ENCODE measurements around the gene TXNDC16. TPM values are rescaled to one million over a fixed set of nuclear protein-coding genes. Genes with fewer than 3 reads are reported as not detected.
"Not testable (repeated sequence)": the region's sequence is repeated elsewhere in the genome, so short reads cannot be mapped to it uniquely, and the experiment has no call there.

Gene TXNDC16
- total RNA-seq, 2 experiments from 2014 or later = 5.7 to 6.8 TPM

DNA sequence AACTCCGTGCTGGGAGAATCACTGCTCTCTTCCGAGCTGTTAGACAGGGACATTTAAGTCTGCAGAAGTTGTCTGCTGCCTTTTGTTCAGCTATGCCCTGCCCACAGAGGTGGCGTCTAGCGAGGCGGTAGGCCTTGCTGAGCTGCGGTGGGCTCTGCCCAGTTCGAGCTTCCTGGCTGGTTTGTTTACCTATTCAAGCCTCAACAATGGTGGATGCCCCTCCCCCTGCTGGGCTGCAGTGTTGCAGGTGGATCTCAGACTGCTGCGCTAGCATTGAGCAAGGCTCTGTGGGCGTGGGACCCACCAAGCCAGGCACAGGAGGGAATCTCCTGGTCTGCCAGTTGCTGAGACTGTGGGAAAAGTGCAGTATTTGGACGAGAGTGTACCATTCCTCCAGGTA lies 44.0 kb upstream of the TXNDC16 start:
- TF ChIP-seq, protein P1, sequence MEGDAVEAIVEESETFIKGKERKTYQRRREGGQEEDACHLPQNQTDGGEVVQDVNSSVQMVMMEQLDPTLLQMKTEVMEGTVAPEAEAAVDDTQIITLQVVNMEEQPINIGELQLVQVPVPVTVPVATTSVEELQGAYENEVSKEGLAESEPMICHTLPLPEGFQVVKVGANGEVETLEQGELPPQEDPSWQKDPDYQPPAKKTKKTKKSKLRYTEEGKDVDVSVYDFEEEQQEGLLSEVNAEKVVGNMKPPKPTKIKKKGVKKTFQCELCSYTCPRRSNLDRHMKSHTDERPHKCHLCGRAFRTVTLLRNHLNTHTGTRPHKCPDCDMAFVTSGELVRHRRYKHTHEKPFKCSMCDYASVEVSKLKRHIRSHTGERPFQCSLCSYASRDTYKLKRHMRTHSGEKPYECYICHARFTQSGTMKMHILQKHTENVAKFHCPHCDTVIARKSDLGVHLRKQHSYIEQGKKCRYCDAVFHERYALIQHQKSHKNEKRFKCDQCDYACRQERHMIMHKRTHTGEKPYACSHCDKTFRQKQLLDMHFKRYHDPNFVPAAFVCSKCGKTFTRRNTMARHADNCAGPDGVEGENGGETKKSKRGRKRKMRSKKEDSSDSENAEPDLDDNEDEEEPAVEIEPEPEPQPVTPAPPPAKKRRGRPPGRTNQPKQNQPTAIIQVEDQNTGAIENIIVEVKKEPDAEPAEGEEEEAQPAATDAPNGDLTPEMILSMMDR (IDR thresholded peaks at IDR 0.05) = no peak
- POLR2A ChIA-PET = no interaction called here

DNA sequence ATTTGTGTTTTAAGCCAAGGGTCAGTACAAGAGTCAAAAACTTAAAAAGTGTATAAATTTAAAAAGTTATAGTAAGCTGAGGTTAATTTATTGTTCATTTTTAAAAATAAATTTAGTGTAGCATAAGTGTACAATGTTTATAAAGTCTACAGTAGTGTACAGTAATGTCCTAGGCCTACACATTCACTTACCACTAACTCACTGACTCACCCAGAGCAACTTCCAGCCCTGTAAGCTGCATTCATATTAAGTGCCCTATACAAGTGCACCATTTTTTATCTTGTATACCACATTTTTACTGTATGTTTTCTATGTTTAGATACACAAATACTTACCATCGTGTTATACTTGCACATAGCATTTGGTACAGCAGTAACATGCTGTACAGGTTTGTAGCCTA lies 38.0 kb upstream of the TXNDC16 start:
- Mint-ChIP-seq H3K4me3 (no peak overlapping the region), H3K9me3 (peaks cover 4% of the 10 kb centered on the region), H3K36me3 (ENCODE audit: low read depth) (no peaks in the 10 kb centered on the region), H3K4me1 (ENCODE audit: low read depth) (no peaks in the 10 kb centered on the region), H3K27ac (no peak overlapping the region), H3K27me3 (no peaks in the 10 kb centered on the region)
- intact Hi-C loops (cut with micrococcal nuclease) = no loop called here
- DNase-seq = no peak
- ChIA-PET POLR2A (interaction anchor here (0.6 kb wide), 1 partner anchor 32 kb away, joined by 3 read pairs; no protein-coding TSS in a partner anchor), CTCF (no interaction called here)
- ATAC-seq = no peak
- TF ChIP-seq, protein P1 (IDR thresholded peaks at IDR 0.05) = no peak

More for the DNA sequence above, 44.0 kb upstream of the TXNDC16 start:
- Mint-ChIP-seq H3K9me3 (peaks cover 3% of the 10 kb centered on the region), H3K4me1 (ENCODE audit: low read depth) (no peaks in the 10 kb centered on the region), H3K27me3 (no peaks in the 10 kb centered on the region), H3K27ac (no peak overlapping the region), H3K36me3 (ENCODE audit: low read depth) (no peaks in the 10 kb centered on the region), H3K4me3 (no peak overlapping the region)
- intact Hi-C loops (cut with micrococcal nuclease) = no loop called here
- CTCF ChIA-PET = no interaction called here
- DNase-seq (no peak), ATAC-seq (no peak)

DNA sequence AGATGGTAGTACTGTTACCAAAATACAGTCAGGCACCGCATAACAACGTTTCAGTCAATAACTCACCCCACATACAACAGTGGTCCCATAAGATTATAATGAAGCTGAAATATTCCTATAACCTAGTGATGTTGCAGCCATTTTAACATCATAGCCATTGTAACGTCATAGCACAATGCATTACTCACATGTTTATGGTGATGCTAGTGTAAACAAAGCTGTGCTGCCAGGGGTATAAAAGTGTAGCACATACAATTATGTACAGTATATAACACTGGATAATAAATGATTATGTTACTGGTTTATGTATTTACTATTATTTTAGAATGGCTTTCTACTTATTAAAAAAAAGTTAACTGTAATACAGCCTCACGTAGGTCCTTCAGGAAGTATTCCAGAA lies 37.3 kb upstream of the TXNDC16 start:
- ChIA-PET POLR2A (no interaction called here), CTCF (no interaction called here)
- TF ChIP-seq, protein P1 (IDR thresholded peaks at IDR 0.05) = no peak
- Mint-ChIP-seq H3K27ac (no peak overlapping the region), H3K4me1 (ENCODE audit: low read depth) (no peaks in the 10 kb centered on the region), H3K9me3 (peaks cover 1% of the 10 kb centered on the region), H3K27me3 (no peaks in the 10 kb centered on the region), H3K36me3 (ENCODE audit: low read depth) (no peaks in the 10 kb centered on the region), H3K4me3 (no peak overlapping the region)
- ATAC-seq = no peak
- no peak for DNase-seq
- intact Hi-C loops (cut with micrococcal nuclease) = no loop called here

DNA sequence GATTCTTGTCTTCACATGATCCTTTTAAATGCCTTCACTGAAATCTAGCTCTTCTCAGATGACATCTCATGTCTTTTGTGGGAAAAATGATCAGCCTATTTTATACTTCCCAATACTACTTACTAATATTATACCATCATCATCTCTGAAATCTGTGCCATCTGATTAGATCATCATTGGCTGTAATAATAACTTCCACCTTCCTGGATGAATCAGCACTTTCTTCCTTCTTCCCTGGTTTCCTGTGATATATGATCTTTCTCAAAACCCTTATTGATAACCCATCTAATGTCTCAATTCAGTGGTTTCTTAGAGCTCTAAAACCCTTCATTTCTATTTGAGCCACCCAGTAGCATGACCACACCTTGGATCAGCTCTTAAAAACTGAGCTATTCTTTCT lies 31.2 kb upstream of the TXNDC16 start:
- no peaks in the 10 kb centered on the region for H3K27me3 Mint-ChIP-seq
- no peak for ATAC-seq
- DNase-seq = no peak
- no peaks in the 10 kb centered on the region for H3K36me3 Mint-ChIP-seq (ENCODE audit: low read depth)
- no peaks in the 10 kb centered on the region for H3K9me3 Mint-ChIP-seq
- TF ChIP-seq, protein P1 (IDR thresholded peaks at IDR 0.05) = no peak
- no peak overlapping the region for H3K4me3 Mint-ChIP-seq
- ChIA-PET CTCF (interaction anchor here (0.6 kb wide), 1 partner anchor 88 kb away, joined by 3 read pairs; no protein-coding TSS in a partner anchor), POLR2A (no interaction called here)
- no peak overlapping the region for H3K27ac Mint-ChIP-seq
- intact Hi-C loops (cut with micrococcal nuclease) = no loop called here
- no peaks in the 10 kb centered on the region for H3K4me1 Mint-ChIP-seq (ENCODE audit: low read depth)

DNA sequence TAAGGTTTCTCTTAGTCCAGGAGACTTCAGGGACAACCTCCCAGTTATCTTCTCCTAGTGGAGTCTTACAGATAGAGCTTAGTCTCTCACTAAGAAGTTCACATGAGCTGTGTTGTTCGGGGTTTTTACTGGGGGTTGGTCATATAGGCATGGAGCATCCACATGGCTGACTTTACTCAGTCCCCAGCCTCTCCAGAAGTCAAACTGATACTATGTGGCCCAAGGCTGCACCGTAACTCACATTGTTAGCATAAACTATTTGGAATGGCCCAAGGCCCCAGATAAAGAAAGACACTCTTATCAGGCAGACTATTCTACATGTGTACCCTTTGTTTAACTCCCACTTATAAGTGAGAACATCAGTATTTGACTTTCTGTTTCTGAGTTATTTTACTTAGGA lies 23.6 kb upstream of the TXNDC16 start:
- no peaks in the 10 kb centered on the region for H3K27me3 Mint-ChIP-seq
- POLR2A ChIA-PET = interaction anchor here (0.6 to 1.1 kb wide), 2 partner anchors 13 to 183 kb away, joined by 3 read pairs; no protein-coding TSS in a partner anchor
- H3K4me3 Mint-ChIP-seq = no peak overlapping the region
- H3K36me3 Mint-ChIP-seq (ENCODE audit: low read depth) = peaks cover 6% of the 10 kb centered on the region
- ATAC-seq (no peak), DNase-seq (no peak)
- intact Hi-C loops (cut with micrococcal nuclease) = no loop called here
- peaks cover 27% of the 10 kb centered on the region for H3K9me3 Mint-ChIP-seq
- no peak overlapping the region for H3K27ac Mint-ChIP-seq
- H3K4me1 Mint-ChIP-seq (ENCODE audit: low read depth) = no peaks in the 10 kb centered on the region
- TF ChIP-seq, protein P1 (IDR thresholded peaks at IDR 0.05) = no peak
- CTCF ChIA-PET = no interaction called here

DNA sequence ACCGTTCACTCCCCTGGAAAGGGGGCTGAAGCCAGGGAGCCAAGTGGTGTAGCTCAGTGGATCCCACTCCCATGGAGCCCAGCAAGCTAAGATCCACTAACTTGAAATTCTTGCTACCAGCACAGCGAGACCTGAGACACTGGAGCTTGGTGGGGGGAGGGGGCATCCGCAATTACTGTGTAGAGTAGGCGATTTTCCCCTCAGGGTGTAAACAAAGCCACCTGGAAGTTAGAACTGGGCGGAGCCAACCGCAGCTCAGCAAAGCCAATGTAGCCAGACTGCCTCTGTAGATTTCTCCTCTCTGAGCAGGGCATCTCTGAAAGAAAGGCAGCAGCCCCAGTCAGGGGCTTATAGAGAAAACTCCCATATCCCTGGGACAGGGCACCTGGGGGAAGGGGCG lies 16.1 kb upstream of the TXNDC16 start:
- ATAC-seq; H3K27ac Mint-ChIP-seq; POLR2A ChIA-PET; H3K27me3 Mint-ChIP-seq; DNase-seq; H3K4me3 Mint-ChIP-seq; intact Hi-C loops (cut with micrococcal nuclease); H3K4me1 Mint-ChIP-seq (ENCODE audit: low read depth); H3K36me3 Mint-ChIP-seq (ENCODE audit: low read depth): not testable (repeated sequence)
- H3K9me3 Mint-ChIP-seq = peaks cover 36% of the 10 kb centered on the region
- CTCF ChIA-PET = interaction anchor here (0.8 kb wide), 1 partner anchor 9 kb away, joined by 3 read pairs; no protein-coding TSS in a partner anchor

All from activated CD8-positive, alpha-beta T cell treated with anti-CD3 and anti-CD28 coated beads for 36 hours (primary cell).